Measurements from ENCODE around the gene PAK2.

DNA sequence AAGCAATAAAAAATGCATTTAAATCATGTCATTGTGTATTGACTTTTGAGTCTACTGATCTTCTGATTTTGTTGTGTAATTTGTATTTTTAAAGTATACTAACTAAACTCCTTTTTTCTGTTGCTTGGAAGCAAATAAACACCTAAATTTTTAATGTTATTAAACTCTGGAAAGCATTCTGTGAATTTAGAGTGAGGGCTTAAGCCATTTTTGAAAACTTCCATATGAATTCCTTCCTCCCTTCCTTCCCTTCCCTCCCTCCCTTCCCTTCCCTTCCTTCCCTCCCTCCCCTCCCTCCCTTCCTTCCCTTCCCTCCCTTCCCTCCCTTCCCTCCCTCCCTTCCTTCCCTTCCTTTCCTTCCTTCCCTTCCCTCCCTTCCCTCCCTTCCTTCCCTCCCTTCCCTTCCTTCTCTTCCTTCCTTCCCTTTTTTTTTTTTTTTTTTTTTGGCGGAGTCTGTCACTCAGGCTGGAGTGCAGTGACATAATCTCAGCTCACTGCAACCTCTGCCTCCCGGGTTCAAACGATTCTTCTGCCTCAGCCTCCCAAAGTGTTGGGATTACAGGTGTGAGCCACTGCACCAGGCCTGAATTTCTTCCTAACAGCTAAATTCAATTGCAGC, 71.4 kb downstream of the PAK2 start:
- TF ChIP-seq, protein P1, sequence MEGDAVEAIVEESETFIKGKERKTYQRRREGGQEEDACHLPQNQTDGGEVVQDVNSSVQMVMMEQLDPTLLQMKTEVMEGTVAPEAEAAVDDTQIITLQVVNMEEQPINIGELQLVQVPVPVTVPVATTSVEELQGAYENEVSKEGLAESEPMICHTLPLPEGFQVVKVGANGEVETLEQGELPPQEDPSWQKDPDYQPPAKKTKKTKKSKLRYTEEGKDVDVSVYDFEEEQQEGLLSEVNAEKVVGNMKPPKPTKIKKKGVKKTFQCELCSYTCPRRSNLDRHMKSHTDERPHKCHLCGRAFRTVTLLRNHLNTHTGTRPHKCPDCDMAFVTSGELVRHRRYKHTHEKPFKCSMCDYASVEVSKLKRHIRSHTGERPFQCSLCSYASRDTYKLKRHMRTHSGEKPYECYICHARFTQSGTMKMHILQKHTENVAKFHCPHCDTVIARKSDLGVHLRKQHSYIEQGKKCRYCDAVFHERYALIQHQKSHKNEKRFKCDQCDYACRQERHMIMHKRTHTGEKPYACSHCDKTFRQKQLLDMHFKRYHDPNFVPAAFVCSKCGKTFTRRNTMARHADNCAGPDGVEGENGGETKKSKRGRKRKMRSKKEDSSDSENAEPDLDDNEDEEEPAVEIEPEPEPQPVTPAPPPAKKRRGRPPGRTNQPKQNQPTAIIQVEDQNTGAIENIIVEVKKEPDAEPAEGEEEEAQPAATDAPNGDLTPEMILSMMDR (IDR thresholded peaks at IDR 0.05), result no peak
- TF ChIP-seq POLR2A (IDR thresholded peaks at IDR 0.05), result no peak

Measured in body of pancreas (tissue), 4 donors.